NCI-H2227 treated with DMSO at 0.1 percent for 48 hours (cell line): ENCODE measurements around the gene RAB9A.
"Not testable (repeated sequence)": the region's sequence is repeated elsewhere in the genome, so short reads cannot be mapped to it uniquely, and the experiment has no call there.

Experiments
- DNase-seq: peaks from one replicate; lab custom pipeline; 2025; lab: John Stamatoyannopoulos, UW

RAB9A gene

DNA sequence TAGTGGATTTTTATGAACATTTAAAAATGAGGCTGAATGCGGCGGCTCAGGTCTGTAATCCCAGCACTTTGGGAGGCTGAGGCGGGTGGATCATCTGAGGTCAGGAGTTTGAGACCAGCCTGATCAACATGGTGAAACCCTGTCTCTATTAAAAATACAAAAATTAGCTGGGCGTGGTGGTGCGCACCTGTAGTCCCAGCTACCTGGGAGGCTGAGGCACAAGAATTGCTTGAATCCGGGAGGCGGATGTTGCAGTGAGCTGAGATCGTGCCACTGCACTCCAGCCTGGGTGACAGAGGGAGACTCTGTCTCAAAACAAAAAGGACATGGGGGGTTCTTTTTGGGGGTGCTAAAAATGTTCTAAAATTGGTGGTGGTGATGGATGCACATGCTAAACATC is 19.2 kb upstream of the RAB9A start:
- not testable (repeated sequence) for DNase-seq

DNA sequence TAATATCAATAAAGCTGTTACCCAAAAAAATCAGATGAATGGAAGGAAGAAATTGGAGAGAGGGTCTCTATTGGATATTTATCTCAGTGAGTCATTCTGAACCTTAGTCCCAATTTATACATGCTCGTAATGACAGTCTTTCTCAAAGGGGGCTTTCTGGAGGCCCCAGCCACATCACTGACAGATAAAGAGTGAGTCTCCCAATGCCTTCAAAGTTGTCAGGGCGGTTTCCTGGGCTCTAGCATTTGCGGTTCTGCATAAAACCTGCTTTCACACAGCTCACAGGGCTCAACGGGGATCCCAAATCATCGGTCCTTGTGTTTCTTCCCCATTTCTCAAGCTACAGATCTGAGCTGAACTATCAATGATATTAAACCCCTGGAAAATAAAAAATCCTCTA is 18.7 kb upstream of the RAB9A start:
- no peak for DNase-seq

GRCh38 chrX:13673016-13673415 is 15.9 kb upstream of the RAB9A start:
- no peak for DNase-seq

GRCh38 chrX:13676885-13677284 is 12.0 kb upstream of the RAB9A start:
- DNase-seq = no peak

GRCh38 chrX:13679700-13680099 is 9.2 kb upstream of the RAB9A start:
- DNase-seq = not testable (repeated sequence)

- DNase-seq = no peak
Observed at GRCh38 chrX:13681595-13681994, 7.3 kb upstream of the RAB9A start.

DNA sequence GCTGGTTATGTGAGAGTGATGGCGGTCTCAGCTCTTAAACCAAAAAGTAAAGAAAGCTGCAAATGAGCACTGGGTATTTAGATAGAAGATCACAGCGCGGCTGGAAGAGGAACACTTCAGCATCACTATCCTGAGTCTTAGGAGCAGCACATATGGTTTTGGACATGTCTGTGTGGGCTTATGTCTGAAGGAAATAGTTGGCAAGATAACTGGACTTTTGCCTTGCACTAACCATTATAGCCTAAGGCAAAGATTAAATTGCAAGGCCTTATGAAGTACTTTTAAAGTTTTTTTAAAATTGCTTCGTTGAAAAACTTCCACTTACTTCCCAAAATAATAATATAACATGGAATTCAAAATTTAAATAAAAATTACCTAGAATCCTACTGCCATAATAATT is 4.6 kb upstream of the RAB9A start:
- DNase-seq = no peak

- no peak for DNase-seq
Observed at GRCh38 chrX:13685126-13685763, 3.7 kb upstream of the RAB9A start.

DNA sequence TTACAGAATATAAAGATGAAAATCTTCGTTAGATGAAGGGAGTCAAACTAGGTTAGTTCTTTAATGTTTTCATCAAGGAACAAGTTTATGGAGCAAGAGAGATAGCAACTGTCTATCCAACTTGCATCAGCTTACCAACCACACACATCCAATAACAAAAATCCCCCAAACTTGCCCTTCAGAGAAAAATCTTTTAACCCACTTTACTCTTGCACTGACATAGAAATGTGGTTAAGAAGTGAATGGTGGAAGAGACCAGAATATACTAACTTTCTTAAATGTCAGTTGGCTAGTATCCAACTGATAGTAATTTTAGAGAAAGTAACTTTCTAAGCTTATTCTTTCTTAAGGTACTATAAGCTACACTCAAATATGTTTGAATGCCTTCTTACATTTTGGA is 1.7 kb upstream of the RAB9A start:
- DNase-seq = no peak

DNA sequence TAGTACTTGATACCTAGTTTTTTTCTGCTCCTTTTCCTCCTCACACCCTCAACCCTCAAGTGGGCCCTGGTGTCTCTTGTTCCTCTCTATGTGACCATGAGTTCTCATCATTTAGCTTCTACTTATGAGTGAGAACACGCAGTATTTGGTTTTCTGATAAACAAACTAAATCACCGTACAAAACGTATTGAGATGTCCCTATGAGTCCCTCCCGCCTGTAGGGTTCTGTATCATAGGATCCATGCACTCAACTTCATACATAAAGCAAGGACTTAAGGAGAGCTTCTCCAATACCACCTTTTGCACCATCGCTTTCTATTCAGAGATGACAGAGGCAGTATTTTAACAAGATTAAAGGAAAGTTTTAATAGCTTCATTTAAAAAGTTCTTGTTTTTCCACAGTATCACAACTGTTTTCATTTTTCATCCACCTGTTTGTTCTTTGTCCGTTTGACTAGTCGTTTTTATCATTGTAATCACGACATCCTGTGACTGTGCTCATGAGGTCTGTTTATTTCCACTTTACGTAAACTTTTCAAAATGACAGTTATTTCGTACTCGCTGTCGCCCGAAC is 457 bp upstream of the RAB9A start:
- no peak for DNase-seq

- DNase-seq = no peak
Observed at GRCh38 chrX:13689741-13690211, 848 bp downstream of the RAB9A start.

DNA sequence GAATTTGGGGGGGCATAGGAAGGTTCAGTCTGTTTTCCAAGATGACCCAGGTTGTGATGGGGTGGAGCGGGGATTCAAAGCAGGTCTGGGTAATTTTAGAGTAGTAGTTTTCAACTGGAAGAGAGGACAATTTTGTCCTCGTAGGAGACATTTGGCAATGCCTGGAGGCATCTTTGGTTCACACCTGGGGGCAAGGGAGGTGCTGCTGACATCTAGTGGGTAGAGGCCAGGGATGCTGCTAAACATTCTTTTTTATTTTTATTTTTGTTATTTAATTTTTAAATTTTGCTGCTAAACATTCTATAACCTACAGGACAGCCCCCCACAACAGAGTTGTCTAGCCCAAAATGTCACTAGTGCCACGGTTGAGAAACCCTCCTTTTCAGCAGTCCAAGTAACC is 1.9 kb downstream of the RAB9A start:
- no peak for DNase-seq

GRCh38 chrX:13691841-13692371 is 3.0 kb downstream of the RAB9A start:
- DNase-seq = no peak

GRCh38 chrX:13692771-13693231 is 3.9 kb downstream of the RAB9A start:
- DNase-seq = no peak

GRCh38 chrX:13693341-13693961 is 4.5 kb downstream of the RAB9A start:
- DNase-seq = no peak

GRCh38 chrX:13694359-13694758 is 5.4 kb downstream of the RAB9A start:
- DNase-seq = no peak

- no peak for DNase-seq
Observed at GRCh38 chrX:13694983-13695382, 6.1 kb downstream of the RAB9A start.

GRCh38 chrX:13695601-13696115 is 6.7 kb downstream of the RAB9A start:
- no peak for DNase-seq

DNA sequence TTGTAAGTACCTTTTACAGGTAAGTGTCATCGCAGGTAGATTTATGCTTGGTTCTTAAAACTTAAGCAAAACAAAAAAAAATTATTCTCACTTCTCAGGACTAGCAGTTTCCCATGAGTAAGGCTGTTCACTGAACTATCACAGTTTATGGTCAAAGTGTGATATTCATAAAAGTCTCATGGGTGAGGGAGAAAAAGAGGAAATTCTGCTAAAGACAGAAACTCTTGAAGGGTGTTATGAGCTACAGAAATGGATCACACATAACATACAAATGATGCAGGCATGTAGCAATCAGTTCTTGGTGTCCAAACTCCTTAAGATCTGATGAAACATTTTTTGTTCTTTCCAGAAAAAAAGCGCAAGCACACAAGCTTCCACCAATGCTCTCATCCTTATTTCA is 8.5 kb downstream of the RAB9A start:
- no peak for DNase-seq

DNA sequence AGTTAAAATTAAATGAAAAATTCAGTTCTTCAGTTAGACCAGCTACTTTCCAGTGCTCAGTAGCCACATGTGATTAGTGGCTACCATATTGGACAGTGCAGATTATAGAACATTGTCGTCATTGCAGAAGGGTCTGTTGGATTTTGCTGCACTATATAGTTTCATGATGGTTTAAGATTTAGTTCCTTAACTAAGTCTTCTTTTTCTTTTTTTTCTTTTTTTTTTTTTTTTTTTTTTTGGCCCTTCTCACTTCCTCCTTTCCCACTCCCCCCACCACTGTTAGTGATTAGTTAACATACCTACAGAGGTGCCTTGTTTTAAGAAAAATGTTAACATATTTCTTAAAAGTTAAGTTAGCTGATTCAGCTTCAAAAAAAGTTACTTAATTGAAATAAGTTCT is 9.0 kb downstream of the RAB9A start:
- DNase-seq = no peak

DNA sequence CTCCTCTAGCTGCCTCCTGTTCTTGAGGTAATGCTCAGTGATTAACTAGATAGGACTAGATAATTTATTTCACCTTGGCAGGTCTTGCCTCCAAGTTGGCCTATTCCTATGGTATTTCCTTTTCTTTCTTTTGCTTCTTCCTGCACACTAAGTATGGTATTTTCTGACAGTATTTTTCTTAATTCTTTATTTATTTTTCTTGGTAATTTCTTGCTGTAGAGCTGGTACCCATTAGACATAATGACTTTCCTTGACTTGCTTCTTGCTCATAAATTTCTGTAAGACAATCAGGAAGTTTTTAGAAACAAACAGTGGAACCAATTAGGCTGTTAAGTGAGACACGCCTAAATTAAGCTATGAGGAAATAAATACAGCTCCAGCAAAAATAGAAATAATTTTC is 9.5 kb downstream of the RAB9A start:
- no peak for DNase-seq

DNA sequence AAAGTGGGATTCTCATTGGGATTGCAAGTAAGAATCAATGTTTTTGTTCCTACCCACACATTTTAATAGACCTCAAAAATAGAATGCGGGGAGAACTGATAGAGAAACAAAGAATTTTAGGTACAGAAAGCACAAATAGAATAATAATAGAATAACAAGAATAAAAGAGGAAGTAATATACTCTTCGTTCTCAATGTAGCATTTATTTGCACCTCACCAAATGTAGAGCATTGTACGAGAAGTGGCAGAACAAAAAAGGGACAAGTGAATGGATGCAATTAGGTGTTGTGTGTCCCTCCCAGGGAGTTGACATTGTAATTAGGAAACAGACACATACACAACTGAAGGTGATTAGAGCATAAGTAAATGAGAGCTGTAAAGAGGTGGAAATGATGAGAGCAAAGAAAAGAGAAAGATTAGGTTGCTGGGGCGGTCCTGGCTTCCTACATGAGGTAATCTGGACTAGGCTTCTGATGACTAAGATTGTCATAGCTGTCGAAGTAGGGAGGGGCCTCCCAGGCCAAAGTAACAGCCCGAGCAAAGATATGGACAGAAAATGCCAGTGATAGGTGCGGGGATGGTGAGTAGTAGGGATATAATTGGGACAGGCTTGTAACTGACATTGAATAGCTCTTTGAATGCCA is 10.4 kb downstream of the RAB9A start:
- DNase-seq = no peak

GRCh38 chrX:13700380-13700779 is 11.5 kb downstream of the RAB9A start:
- DNase-seq = no peak
